Fibroblast of skin of scalp (primary cell): ENCODE measurements around the gene TCERG1L.
A peak's percentile ranks its signal among the peaks of the same experiment; 100 is the strongest.
"Not testable (repeated sequence)": the region's sequence is repeated elsewhere in the genome, so short reads cannot be mapped to it uniquely, and the experiment has no call there.

ENCODE experiments used
- DNase-seq: peaks from one replicate; pipeline ENCODE4 v3.0.0-alpha.2; 2013

The TCERG1L gene

DNA sequence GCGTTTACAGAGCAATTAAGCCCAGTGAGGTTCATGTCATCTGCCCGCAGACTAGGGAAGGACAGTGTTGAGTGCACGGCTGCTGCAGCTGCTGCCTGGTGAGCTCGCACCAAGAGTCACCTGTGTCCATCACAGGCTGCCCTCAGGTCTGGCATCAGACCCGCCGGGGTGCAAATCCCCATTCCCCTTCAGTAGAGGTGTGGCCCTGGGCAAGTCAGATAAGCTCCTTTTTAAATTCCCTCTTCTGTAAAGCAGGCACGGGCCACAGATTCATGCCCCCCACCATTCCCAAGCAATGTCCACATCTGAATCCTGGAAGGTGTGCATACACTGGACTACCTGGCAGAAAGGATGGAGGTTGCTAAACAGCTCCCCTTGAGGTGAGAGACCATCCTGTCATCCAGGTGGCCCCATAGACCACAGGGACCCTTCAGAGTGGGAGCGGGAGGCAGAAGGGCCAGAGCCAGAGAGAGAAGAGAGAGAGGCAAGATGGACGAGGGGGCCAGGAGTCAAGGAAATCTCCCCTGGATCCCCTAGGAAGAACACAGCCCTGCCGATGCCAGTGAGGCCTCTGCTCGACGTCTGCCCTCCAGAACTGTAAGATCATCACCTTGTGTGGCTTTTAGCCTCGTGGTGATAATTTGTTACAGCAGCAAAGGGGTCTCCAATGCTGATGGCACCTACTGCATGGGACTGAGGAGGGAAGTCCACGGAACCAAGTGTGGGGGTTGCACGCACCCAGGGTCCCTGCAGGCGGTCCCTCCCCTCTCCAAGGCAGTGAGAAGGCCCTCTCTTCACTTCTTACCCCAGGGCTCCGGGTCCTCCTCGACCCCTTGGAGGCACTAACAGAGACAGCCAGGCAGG is 168.8 kb downstream of the TCERG1L start:
- DNase-seq = no peak

DNA sequence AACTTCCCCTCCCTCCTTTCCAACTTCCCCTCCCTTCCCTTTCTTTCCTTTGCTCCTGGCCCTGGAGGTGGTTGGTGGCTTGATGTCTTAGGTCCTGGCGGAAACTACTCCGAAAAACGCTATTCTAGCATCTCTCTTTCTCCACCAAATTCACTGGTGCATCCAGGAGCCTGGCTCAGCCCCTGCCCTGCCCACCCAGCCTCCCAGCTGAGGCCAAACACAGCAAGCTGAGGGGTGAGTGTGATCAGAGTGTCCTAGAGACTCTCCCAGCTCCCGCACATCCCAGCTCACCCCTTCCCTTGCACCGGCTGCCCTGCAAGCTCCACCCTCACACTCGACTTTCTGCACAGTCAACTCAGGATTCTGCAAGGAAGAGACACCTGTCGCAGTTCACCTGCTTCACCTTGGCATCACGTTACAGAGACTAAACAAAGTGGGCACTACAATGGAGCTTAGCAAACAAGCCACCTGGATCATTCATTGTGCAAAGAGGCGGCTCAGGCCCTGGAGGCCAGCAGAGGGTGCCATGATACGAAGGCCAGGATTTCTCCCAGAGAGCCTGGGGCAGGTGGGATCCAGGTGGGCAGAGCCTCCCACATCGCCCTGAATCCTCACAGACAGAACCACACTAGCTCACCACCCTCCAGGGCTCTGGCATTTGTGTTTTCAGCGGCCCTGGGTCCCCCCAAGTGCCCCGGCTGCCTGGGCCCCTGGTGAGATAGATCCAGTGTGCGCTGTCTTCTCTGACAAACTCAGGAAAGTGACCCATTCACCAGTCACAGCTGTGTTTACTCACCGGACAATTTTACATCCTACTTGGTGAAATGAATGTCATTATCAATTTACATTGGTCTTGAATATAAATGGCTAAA is 169.6 kb downstream of the TCERG1L start:
- DNase-seq = no peak

DNA sequence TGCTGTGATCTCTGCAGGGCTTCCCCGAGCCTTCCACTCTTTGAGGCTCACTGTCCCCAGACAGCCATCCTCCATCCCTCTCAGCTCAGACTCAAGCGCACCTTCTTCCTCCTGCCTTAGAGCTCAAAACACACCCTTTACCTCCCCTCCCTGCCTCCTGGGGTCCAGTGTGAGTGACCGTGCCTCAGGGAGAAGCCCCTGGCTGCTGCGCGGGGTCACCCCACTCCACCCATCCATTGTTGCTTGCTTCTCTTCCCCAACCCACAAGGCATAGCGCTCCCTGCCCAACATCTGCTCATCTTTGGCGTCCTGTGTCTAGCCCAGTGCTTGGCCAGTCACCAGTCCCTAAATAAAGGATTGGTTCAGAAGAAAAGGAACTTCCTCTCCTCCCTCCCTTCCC is 170.3 kb downstream of the TCERG1L start:
- no peak for DNase-seq

DNA sequence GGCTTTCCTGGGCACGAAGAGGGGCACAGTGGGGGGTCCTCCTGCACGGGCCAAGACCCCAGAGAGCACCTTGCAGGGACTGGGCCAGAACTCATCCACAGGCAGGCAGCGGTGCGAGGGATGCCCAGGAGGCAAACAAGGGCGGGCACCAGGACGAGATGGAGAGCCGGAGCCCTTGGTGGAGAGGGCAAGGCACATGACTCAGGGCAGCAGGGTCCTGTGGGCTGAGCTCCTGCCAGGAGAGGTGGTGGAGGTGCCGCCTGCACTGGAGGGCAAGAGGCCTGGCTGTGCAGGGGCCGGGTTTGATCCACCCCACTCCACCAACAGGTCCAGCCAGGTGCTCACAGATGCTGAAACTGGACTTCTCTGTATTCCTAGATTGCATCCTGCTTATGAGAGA is 170.9 kb downstream of the TCERG1L start:
- no peak for DNase-seq

DNA sequence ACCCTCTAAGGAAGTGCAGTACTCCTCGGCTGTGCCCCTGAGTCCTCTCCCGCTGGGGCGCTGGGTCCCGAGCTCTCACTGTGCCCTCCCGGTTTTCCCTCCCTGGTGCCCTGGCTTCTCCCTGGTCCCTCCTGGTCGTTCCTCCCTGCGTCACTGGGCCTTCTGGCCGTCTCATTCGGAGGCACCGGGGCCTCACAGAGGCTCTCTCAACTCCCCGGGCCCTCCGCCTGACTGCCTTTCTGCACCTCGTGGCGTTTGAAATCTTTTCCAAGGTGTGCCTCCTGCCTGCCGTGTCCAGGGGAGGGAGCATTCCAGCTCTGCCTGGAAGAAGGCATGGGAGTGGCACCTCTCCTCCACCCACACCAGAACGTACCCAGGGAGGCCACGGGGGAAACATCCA is 174.3 kb downstream of the TCERG1L start:
- DNase-seq = no peak

DNA sequence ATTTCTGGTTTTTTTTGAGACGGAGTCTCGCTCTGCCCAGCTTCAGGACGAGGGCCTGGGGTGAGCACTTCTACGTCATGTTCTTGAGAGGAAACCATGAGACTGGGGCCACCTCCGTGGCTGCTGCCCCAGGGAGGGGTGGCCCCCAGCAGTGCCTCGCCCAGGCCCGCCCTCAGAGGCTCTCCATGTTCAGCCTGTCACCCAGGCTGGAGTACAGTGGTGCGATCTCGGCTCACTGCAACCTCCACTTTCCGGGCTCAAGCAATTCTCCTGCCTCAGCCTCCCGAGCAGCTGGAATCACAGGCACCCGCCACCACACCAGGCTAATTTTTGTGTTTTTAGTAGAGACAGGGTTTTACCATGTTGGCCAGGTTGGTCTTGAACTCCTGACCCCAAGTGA is 175.2 kb downstream of the TCERG1L start:
- DNase-seq = not testable (repeated sequence)

DNA sequence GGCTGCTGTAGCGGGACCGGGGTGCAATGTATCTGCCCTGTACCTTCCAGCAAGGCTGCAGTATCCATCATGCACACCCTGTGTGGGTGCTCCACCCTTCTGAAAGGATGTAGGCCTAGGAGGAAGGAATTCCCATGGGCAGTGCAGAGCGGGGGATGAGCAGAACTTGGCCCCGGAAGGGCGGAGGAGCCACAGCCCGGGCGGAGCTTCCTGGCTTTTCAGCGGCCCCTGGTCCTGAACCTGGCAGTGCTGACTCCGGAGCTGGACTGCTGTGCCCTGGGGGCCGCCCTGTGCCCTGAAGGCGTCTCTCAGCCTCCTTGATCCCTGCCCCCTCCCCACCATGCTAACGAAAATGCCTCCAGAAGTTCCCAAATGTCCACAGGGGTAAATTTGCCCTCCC is 175.8 kb downstream of the TCERG1L start:
- no peak for DNase-seq

DNA sequence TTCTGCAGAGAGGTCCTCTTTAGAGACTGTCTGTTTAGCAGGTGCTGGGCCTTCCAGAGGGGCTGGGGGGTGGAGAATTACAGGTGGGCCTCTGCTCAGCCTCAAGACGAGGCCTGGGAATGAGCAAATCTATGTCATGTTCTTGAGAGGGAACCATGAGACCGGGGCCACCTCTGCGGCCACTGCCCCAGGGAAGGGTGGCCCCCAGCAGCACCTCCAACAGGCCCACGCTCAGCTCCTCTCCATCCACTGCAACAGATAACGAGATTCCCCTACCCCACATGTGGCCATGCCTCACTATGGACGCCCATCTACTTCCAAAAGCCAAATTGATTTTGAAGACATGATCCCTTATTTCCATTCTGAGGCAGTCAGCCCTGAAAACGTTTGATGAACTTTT is 176.9 kb downstream of the TCERG1L start:
- DNase-seq = no peak

DNA sequence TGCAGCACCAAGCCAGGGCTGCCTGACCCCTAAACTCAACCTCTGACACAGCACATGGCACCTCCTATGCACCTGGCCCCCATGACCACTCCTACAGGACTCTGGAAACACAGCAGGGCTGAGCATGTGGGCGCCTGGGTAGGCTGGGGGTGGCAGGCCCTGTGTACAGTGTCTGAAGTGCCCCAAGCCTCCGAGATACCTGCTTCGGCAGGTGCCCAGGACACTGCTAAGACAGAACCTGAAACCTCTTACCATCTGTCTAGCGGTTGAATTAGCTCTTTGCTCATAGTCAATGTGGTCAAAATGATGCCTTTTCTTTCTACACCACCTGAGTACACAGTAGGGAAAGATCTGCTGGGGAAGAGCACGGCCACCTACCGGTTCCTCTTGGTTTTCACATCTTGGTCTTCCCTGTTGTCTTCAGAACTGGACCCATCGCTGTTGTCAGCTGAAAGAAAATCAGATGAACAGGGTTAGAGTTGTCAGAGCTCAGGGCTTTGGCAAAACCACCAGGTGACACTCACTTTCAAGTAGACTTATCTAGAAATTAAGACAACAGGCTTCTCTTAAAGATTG is 177.4 kb downstream of the TCERG1L start:
- no peak for DNase-seq

DNA sequence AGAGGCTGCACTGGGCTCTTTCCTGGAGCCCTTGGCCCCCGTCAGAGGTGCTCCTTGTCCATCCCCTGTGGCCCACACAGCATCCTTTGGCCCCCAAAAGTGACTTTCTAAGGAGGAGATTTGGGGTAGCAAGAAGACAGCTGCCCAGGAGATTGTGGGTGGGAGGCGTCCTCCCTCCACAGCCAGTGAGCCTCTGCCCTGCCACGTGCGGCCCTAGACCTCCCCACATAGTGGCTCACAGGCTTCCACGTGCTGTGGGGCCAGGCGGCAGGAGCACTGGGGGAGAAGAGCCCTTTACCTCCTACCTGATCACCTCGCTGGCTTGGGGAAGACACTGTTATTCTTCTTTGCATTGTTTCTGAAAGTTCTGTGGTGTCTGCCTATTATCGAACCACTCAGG is 178.8 kb downstream of the TCERG1L start:
- no peak for DNase-seq

DNA sequence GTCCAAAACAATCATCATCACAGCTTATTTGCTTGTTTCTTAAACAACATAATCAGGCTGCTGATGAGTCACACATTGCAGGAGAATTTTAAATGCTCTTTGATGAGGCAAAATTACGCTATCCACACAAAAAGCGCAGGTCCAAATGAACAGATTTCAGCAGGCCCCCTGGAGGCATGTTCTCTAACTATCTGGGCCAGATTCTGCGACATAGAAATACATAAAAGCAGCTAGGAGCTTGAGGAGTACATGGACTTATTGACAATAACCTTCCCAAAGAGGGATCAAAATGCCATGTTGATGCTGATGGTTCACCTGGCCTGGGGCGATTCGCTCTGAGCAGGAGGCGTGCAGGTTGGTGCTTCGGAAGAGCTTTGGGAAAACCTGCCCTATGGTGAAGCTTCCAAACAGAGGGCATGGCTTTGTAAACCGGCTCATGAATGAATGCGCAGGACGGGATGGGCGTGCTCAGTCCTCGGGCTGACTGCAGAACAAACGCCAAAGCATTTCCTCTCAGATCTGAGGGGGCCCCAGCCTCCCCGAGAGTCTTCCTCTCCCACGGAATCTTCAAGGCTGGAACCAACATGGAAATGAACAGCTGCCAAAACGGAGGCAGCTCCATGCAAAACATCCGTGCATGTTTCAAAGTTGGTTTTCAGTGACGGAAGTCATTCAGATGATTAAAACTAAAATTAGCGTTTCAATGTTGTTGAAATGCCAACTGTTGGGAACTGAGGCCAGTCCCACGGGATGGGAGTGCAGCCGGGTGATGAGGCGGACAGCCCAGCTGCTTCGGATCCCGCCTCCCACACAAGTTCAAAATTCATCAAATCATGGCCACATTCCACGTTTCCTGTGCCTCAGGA is 179.6 kb downstream of the TCERG1L start:
- no peak for DNase-seq

DNA sequence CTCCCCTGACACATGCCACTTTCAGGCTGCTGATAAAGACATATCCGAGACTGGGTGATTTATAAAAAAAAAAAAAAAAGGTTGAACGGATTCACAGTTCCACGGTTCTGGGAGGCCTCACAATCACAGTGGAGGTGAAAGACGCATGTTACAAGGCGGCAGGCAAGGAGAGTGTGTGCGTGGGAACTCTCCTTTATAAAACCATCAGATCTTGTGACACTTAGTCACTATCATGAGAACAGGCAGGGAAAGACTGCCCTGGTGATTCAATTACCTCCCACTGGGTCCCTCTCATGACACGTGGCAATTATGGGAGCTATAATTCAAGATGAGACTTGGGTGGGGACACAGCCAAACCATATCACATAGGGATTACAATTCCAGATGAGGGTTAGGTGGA is 181.5 kb downstream of the TCERG1L start:
- no peak for DNase-seq

DNA sequence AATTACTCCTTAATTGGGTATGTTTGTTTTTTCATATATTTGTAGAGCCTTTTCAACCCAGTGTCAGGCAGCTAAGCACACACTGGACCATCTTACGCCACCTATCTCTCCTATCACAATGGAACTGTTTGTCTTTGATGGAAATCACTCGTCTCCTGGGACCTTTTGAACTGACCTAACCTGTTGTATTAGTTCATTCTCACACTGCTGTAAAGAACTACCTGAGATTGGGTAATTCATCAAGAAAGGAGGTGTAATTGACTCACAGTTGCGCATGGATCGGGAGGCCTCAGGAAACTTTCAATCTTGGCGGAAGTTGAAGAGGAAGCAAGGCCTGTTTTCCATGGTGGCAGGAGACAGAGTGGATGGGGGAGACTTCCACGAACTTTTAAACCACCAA is 182.0 kb downstream of the TCERG1L start:
- no peak for DNase-seq

DNA sequence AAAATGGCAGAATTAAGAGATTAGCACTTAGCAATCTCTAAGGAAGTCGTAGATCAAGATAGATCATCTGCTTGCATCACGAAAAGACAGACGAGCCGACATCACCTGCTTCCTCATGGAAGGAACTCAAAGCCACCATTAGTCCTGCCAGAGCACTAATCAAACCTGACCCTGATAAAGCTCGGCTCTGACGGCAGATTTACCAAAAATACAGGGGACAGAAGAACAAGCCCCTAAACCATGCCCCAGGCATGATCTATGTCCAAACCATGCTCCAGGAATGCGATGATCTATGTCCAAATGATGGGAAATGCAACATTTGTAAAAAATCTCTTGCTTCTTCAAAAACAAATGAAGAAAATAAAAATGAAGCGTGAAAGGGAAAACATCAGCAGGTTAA is 182.8 kb downstream of the TCERG1L start:
- DNase-seq = no peak

DNA sequence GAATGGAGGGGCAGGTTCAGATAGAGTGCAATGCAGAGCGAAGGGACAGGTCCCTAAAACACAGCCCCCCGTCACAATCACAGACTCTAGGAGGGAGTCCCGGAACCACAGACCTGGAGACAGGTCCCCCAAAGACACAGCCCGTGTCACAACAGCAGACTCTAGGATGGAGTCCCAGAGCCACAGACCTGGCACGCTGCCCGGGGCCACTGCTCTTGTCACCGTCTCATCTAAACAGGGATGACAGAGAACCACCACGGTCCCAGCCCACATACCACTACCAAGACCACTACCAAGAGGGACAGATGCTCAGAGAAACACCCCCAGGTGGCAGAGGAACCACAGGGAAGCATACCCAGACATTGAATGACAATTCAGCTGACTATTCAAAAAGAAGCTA is 183.9 kb downstream of the TCERG1L start:
- DNase-seq = no peak

DNA sequence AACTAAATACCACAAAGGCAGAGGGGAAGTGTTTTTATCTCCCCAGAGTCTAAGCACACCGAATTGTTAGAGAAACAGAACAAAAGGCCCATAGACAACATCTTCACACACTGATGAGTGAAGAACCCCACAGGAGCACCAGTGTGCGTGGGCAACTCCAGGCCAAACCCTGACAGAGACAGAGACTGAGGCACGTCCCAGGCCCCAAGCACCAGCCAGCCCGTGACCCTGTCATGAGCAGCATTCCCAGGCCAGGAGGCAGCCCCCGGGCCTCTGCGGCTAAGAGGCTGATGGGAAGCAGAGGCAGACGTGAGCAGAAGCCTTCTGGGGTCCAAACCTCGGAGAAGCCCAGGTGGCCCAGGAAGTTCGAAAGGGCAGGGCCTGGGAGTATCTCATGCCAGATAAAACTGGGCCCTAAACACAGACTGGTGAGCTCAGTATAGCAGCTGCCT is 184.4 kb downstream of the TCERG1L start:
- DNase-seq = peak; percentile 2

DNA sequence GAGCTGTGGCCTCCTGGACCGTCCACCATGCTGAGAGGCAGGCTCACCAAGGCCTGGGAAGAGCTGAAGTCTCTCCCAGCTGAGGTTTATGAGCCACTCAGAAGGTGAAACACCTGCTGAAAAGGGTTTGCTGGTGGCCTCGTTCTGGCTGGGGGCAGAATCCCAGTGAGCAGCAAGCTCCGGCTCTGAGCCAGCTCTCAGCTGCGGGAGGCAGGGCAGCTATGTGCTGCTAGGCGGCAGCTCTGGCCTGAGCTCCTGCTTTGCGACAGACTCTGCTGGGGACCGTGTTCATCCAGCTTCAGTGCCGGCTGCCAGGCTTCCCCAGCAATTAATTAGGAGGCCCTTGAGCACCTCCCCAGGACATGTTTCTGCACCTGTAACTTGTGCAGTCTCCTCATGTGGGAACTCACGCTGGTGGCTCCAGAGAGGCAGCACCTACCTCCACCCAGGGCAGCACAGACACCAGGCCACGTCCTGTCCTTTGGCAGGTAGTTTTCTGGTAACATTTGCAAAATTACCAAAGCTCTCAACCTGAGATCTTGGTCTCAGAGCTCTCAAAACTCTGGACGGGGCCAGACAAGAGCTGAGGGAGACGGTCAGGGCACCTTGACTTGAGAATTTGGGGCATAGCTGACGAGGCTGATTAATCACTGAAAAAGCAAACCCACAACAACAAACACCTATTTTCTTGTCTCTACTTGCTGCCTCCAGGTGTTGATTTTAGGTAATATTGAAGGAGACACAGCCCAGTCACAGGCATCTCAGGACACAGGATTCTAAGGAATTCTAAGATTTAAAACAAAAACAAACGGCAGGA is 185.0 kb downstream of the TCERG1L start:
- no peak for DNase-seq

DNA sequence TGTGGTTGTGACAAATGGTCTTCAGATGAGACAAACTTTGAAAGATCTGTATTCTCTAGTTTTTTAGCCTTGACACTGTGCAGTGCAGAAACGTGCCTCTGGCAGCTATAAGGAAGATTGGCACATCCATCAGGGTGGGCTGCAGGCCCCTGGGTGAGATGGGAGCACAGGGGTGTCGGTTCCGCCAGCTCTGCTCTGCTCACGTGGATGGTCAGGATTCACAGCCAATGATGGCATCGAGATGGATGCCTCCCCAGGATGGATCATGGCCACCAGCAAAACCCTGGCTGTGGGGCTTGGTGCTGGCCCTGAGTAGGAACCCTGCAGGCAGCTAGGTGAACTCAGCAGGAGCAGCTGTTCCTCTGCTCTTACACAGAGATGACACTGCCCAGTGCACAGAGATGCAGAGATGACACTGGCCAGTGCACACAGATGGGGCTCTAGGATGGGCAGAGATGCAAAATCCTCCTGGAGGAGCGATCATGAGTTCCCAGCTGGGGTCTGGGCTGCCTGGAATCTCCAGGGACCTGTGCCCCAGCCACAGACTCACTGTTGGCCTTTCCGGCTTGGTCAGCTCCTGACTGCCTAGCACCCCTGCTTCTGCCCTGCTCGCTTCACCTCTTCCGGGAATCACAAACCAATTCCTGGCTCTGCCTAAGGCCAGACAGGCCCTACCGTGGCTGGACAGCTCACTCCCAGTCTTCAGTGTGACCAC is 185.9 kb downstream of the TCERG1L start:
- DNase-seq = no peak

DNA sequence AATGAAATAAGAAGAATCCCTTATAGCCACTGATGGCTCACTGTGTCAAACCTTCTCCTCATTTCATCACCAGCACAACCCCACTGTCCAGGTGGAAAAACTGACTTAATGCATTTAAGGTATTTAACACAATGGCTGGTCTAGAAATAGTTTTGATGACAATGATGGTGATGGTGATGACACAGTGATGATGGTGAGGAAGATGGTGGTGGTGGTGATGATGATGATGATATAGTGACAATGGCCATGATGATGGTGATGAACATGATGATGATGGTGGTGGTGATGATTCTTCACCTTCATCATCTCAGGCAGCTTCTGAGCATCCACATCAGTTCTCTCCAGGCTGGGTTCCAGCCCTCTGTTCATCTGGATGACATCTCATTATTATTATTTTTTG is 186.6 kb downstream of the TCERG1L start:
- DNase-seq = no peak

DNA sequence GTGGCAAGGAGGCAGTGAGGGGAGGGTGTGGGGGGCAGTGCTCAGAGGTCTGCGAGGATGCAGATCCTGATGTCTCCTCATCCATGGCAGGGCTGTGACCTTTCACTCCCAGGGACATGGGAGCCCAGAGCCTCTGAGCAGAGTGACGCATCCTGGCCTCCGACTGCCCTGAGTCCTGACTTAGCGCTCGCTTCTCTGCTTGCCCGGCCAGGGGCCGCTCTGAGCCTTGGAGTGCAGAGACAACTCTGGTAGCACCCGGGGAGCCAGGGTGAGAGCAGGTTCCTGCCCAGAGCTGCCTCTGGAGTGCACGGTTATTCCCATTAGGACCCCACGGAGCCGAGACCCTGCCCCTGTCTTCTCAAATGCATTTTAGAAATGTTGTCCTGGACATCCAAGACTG is 188.0 kb downstream of the TCERG1L start:
- DNase-seq = no peak

DNA sequence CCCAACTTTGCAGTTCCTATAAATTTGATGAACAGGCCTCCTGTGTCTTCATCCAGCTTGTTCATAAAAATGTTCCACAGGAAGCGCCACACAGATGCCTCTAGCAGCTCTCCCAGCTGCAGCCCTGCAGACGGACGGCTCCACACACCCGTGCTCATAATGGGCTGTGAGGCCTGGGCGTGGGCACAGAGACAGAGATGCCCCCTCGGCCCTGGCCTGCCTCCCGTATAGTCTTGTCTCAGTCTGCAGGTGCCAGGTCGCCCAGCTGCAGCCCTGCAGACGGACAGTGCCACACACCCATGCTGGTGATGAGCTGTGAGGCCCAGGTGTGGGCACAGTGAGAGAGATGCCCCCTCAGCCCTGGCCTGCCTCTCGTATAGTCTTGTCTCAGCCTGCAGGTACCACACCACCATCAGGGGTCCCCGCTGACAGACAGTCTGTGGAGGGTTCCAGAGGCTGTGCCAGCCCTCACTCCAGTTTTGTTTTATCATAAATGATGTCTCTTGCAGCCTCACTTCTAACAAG is 189.9 kb downstream of the TCERG1L start:
- DNase-seq = no peak
